ENCODE measurements around the gene UNC93A. TPM values are rescaled to one million over a fixed set of nuclear protein-coding genes. Genes with fewer than 3 reads are reported as not detected.
"Not testable (repeated sequence)": the region's sequence is repeated elsewhere in the genome, so short reads cannot be mapped to it uniquely, and the experiment has no call there.

Gene UNC93A
- total RNA-seq, 6 donors from 2014 or later, result not detected

GRCh38 chr6:167349631-167350274 lies 58.6 kb downstream of the UNC93A start:
- Histone ChIP-seq H3K27ac (peak overlapping the region in 2 of 4 donors; percentile 10 to 75), H3K4me3 (peak overlapping the region in 3 of 4 donors; percentile 44 to 55 (median 50)), H3K36me3 (no peaks in the 10 kb centered on the region), H3K9me3 (no peaks in the 10 kb centered on the region), H3K27me3 (peaks cover 0 to 3% (median 0%) of the 10 kb centered on the region in 4 donors), H3K4me1 (peaks cover 20 to 25% (median 20%) of the 10 kb centered on the region in 4 donors)
- no peak for ATAC-seq (ENCODE audit: low FRiP score in 2 of 2)
- DNase-seq, result no peak
- no peak for TF ChIP-seq POLR2A (IDR thresholded peaks at IDR 0.05)
- WGBS, 2 donors, result 46% methylated on average over 19 of the region's 19 CpGs

DNA sequence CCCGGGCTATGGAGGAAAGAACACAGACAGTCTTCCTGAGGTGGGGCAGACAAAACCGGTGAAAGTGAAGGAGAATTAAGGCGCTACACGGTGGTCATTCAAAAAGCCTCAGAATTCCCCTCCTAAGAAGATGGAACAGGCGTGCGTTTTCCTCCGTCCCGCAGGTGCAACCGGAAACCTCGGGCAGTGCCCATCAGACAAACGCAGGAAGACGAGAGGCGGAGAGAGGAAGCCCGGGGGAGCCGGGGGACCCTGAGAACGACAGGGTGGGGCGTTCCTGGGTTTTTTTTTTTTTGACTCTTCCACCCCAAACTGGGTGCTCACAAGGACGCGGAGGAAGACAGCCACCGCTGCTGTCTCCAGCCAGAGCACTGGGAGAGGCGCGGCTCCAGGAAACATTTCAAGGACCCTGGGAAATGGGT lies 59.2 kb downstream of the UNC93A start:
- no peaks in the 10 kb centered on the region for H3K9me3 ChIP-seq
- no peaks in the 10 kb centered on the region for H3K36me3 ChIP-seq
- TF ChIP-seq EP300 (IDR thresholded peaks at IDR 0.05) (no peak), POLR2A (IDR thresholded peaks at IDR 0.05) (no peak), POLR2AphosphoS5 (IDR thresholded peaks at IDR 0.05) (no peak)
- TF ChIP-seq, protein P1, sequence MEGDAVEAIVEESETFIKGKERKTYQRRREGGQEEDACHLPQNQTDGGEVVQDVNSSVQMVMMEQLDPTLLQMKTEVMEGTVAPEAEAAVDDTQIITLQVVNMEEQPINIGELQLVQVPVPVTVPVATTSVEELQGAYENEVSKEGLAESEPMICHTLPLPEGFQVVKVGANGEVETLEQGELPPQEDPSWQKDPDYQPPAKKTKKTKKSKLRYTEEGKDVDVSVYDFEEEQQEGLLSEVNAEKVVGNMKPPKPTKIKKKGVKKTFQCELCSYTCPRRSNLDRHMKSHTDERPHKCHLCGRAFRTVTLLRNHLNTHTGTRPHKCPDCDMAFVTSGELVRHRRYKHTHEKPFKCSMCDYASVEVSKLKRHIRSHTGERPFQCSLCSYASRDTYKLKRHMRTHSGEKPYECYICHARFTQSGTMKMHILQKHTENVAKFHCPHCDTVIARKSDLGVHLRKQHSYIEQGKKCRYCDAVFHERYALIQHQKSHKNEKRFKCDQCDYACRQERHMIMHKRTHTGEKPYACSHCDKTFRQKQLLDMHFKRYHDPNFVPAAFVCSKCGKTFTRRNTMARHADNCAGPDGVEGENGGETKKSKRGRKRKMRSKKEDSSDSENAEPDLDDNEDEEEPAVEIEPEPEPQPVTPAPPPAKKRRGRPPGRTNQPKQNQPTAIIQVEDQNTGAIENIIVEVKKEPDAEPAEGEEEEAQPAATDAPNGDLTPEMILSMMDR (IDR thresholded peaks at IDR 0.05), result no peak
- WGBS, 2 donors, result 1 to 3% methylated on average over 22 of the region's 22 CpGs
- no peak for DNase-seq
- H3K27ac ChIP-seq, result peak overlapping the region; percentile 60 to 75 (median 70)
- H3K4me1 ChIP-seq, result peaks cover 20 to 25% (median 20%) of the 10 kb centered on the region in 4 donors
- H3K4me3 ChIP-seq, result peak overlapping the region in 3 of 4 donors; percentile 44 to 55 (median 50)
- peaks cover 0 to 3% (median 0%) of the 10 kb centered on the region in 4 donors for H3K27me3 ChIP-seq
- peak in 1 of 2 donors; percentile 17 for ATAC-seq (ENCODE audit: low FRiP score in 2 of 2)

DNA sequence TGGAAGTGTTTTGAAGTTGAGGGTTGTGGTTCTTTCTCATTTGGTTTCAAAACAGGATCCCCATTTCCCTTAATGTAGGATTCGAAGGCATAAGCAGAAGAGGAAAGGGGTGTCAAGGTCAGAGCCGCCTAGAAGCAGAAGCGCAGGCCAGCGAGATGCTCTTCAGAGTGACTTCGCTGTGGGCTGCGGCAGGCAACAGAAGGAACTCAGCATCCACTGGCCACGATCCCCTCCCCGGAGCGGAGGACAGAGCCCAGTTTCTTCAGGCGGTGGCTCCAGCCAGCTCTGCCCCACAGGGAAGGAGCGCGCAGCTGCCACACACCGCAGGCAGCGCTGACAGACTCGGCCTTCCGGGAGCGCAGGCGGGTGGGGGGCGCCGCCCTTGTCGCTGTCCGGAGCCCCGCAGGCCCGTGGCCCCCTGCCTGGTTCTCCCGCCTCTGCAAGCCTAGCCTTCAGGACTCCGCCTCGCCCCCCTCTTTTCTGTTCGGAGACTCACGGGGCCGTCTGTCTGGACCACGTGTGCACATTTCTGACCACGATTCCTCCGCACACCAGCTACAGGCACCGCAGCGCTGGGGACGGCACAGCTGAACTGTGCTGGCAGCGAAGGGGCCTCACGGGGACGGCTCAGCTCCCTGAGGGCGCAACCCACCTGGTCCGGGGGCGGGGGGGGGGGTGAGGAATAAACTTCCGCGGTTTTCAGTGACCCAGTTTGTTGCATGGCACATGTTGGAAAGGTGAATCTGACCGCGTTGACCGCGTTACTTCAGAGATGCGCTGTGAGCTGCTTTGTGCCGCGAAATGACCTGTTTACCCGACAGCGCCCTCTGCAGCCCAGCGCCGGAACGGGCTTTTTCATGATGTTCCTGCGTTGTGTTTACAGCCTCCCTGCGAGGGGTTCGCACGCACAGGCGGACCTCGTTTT lies 59.9 kb downstream of the UNC93A start:
- ATAC-seq (ENCODE audit: low FRiP score in 2 of 2) (peak; percentile 87 to 89), DNase-seq (peak; percentile 72 to 93)
- peak overlapping the region; percentile 13 to 55 (median 47) for H3K4me3 ChIP-seq
- 1% methylated on average over 23 to 53 of the region's 62 CpGs for WGBS, 2 donors
- peaks cover 20 to 25% (median 20%) of the 10 kb centered on the region in 4 donors for H3K4me1 ChIP-seq
- peak overlapping the region; percentile 60 to 75 (median 70) for H3K27ac ChIP-seq
- H3K27me3 ChIP-seq, result peaks cover 0 to 3% (median 0%) of the 10 kb centered on the region in 4 donors
- H3K36me3 ChIP-seq, result no peaks in the 10 kb centered on the region
- TF ChIP-seq POLR2AphosphoS5 (IDR thresholded peaks at IDR 0.05), result no peak
- TF ChIP-seq, protein P1 (IDR thresholded peaks at IDR 0.05), result peak; percentile 65 to 84 (median 72)
- H3K9me3 ChIP-seq, result no peaks in the 10 kb centered on the region

GRCh38 chr6:167351656-167352345 lies 60.7 kb downstream of the UNC93A start:
- no peaks in the 10 kb centered on the region for H3K9me3 ChIP-seq
- peaks cover 0 to 3% (median 0%) of the 10 kb centered on the region in 4 donors for H3K27me3 ChIP-seq
- H3K4me3 ChIP-seq, result peak overlapping the region in 3 of 4 donors; percentile 44 to 55 (median 50)
- H3K36me3 ChIP-seq, result no peaks in the 10 kb centered on the region
- no peak overlapping the region for H3K27ac ChIP-seq
- H3K4me1 ChIP-seq, result peaks cover 20 to 25% (median 20%) of the 10 kb centered on the region in 4 donors
- 53 to 57% methylated on average over 13 of the region's 13 CpGs for WGBS, 2 donors
- TF ChIP-seq, protein P1 (IDR thresholded peaks at IDR 0.05), result peak in 1 of 6 experiments; percentile 2
- no peak for TF ChIP-seq POLR2AphosphoS5 (IDR thresholded peaks at IDR 0.05)
- DNase-seq (no peak), ATAC-seq (ENCODE audit: low FRiP score in 2 of 2) (no peak)

DNA sequence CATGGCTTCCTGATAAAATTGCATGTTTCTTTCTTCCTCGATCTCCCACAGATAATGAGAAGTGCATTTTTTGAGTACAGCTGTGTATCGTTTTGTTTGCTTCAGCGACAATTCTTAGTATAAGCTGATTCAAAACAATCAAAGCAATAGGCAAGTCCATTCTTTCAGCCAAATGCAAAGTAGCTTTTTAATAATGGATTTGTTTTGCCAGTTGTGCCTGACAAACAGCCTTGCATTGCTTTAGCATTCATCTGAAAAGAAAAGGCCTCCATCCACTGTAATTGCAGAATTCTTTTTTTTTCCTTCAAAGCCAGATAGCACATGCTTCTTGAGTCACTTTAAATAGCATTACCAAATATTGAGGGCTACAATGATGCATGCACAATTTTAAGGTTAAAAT lies 65.8 kb downstream of the UNC93A start:
- H3K9me3 ChIP-seq, result no peaks in the 10 kb centered on the region
- ATAC-seq (ENCODE audit: low FRiP score in 2 of 2) (no peak), DNase-seq (no peak)

DNA sequence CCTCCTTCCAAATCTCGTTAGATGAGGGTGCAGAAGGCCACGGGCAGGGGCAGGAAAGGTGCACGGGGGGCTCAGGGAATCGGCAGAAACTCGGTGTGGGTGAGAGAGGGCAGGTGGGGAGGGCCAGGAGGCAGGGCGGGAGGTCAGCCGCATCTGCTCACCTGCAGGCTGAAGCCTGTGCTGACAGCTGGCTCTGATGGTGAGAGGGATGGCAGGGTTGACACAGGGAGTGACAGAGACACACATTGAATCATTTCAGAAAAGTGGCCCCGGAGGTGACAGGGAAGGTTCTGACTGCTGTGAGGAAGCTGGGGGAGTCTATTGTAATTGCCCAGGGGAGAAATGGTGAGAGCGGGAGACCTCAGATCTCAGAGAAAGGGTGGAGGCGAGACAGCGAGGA lies 67.3 kb downstream of the UNC93A start:
- H3K4me1 ChIP-seq; H3K4me3 ChIP-seq; ATAC-seq (ENCODE audit: low FRiP score in 2 of 2); H3K27me3 ChIP-seq; H3K27ac ChIP-seq; DNase-seq; H3K9me3 ChIP-seq; H3K36me3 ChIP-seq: not testable (repeated sequence)
- 70 to 93% methylated on average over 4 of the region's 11 CpGs for whole genome bisulfite sequencing, 2 donors

More for the DNA sequence above, 65.8 kb downstream of the UNC93A start:
- Histone ChIP-seq H3K27me3 (no peaks in the 10 kb centered on the region), H3K4me1 (peaks cover 0 to under 1% (median under 1%) of the 10 kb centered on the region in 4 donors), H3K36me3 (no peaks in the 10 kb centered on the region), H3K27ac (no peak overlapping the region), H3K4me3 (no peak overlapping the region)
- WGBS, 2 donors, result 89 to 94% methylated on average over 3 of the region's 3 CpGs
- no peak for TF ChIP-seq POLR2AphosphoS5 (IDR thresholded peaks at IDR 0.05)
- TF ChIP-seq, protein P1 (IDR thresholded peaks at IDR 0.05), result no peak

- not testable (repeated sequence) for H3K27ac ChIP-seq; ATAC-seq (ENCODE audit: low FRiP score in 2 of 2); DNase-seq; H3K27me3 ChIP-seq; H3K4me3 ChIP-seq; H3K36me3 ChIP-seq; H3K9me3 ChIP-seq; H3K4me1 ChIP-seq
- WGBS, 2 donors, result 33 to 67% methylated on average over 1 of the region's 1 CpG
Observed at GRCh38 chr6:167361170-167361569, 70.1 kb downstream of the UNC93A start.

All from upper lobe of left lung (tissue), 6 donors.